SK-N-SH treated with all-trans-retinoic acid at 6 μM for 48 hours (cell line): Measurements from ENCODE around the gene TMEM120B.

Experiments used
- ATAC-seq: fragments of 200-7000 bp; cut with Tn5 transposase; 3 replicates; pipeline ENCODE4 v1.9.1; 2020; ENCODE audit warnings: mild to moderate bottlenecking, moderate library complexity
- ARNTL ChIP-seq: fragments of 450-650 bp; formaldehyde crosslinking; IDR thresholded peaks from 2 replicates; pipeline ENCODE4 v1.5.0; 2020; ENCODE audit warnings: low read depth, mild to moderate bottlenecking, moderate library complexity, borderline replicate concordance
- BACH2 ChIP-seq: fragments of 250-450 bp; sonication (Bioruptor Pico); IDR thresholded peaks from 2 replicates; pipeline ENCODE4 v1.9.0; 2021; ENCODE audit warnings: mild to moderate bottlenecking, borderline replicate concordance
- CSDC2 ChIP-seq: fragments of 250-450 bp; sonication (Bioruptor Pico); IDR thresholded peaks from 2 replicates; pipeline ENCODE4 v1.5.0; 2020; ENCODE audit warnings: mild to moderate bottlenecking, moderate library complexity
- ESRRG ChIP-seq: fragments of 250-450 bp; sonication (Bioruptor Pico); IDR thresholded peaks from 2 replicates; pipeline ENCODE4 v1.6.1; 2021; ENCODE audit warnings: mild to moderate bottlenecking
- GLIS3 ChIP-seq: fragments of 250-450 bp; sonication (Bioruptor Pico); IDR thresholded peaks from 2 replicates; pipeline ENCODE4 v1.5.0; 2020; ENCODE audit warnings: mild to moderate bottlenecking, moderate library complexity
- ISL1 ChIP-seq: fragments of 250-450 bp; sonication (Bioruptor Pico); IDR thresholded peaks from 2 replicates; pipeline ENCODE4 v2.1.2; 2022; ENCODE audit warnings: mild to moderate bottlenecking, moderate library complexity
- OSR1 ChIP-seq: fragments of 250-450 bp; sonication (Bioruptor Pico); IDR thresholded peaks from 2 replicates; pipeline ENCODE4 v1.8.0; 2022; ENCODE audit warnings: moderate library complexity, mild to moderate bottlenecking, inconsistent platforms
- PPARA ChIP-seq: fragments of 250-450 bp; sonication (Bioruptor Pico); IDR thresholded peaks from 2 replicates; pipeline ENCODE4 v1.5.0; 2020; ENCODE audit warnings: mild to moderate bottlenecking, borderline replicate concordance
- RARB ChIP-seq: fragments of 250-450 bp; sonication (Bioruptor Pico); IDR thresholded peaks from 2 replicates; pipeline ENCODE4 v1.8.0; 2021; ENCODE audit warnings: mild to moderate bottlenecking, moderate library complexity
- SNAI2 ChIP-seq: fragments of 250-450 bp; sonication (Bioruptor Pico); IDR thresholded peaks from 2 replicates; pipeline ENCODE4 v1.5.0; 2020; ENCODE audit warnings: mild to moderate bottlenecking, moderate library complexity
- TCF4 ChIP-seq: fragments of 250-450 bp; sonication (Bioruptor Pico); IDR thresholded peaks from 2 replicates; pipeline ENCODE4 v1.8.0; 2021; ENCODE audit warnings: mild to moderate bottlenecking, moderate library complexity, borderline replicate concordance
- TOX ChIP-seq: fragments of 250-450 bp; sonication (Bioruptor Pico); IDR thresholded peaks from 2 replicates; pipeline ENCODE4 v1.8.0; 2021; ENCODE audit warnings: mild to moderate bottlenecking, moderate library complexity, borderline replicate concordance
- ZNF565 ChIP-seq: fragments of 450-650 bp; formaldehyde crosslinking; conservative IDR thresholded peaks from 2 replicates; pipeline ENCODE4 v1.5.0; 2020; ENCODE audit warnings: low read depth, mild to moderate bottlenecking, moderate library complexity
- ZNF8 ChIP-seq: fragments of 450-650 bp; formaldehyde crosslinking; IDR thresholded peaks from 2 replicates; pipeline ENCODE4 v1.5.0; 2020; ENCODE audit warnings: mild to moderate bottlenecking, moderate library complexity
- TF ChIP-seq, protein P1 (sequence below): fragments of 250-450 bp; sonication (Bioruptor Pico); IDR thresholded peaks from 2 replicates; pipeline ENCODE4 v1.5.1; 2021; ENCODE audit warnings: mild to moderate bottlenecking, moderate library complexity
- TF ChIP-seq, protein P2 (sequence below): fragments of 250-450 bp; sonication (Bioruptor Pico); IDR thresholded peaks from 2 replicates; pipeline ENCODE4 v1.5.0; 2020; ENCODE audit warnings: mild to moderate bottlenecking, moderate library complexity
- TF ChIP-seq, protein P3 (sequence below): fragments of 250-450 bp; sonication (Bioruptor Pico); IDR thresholded peaks from 2 replicates; pipeline ENCODE4 v1.5.1; 2020; ENCODE audit warnings: low read depth, mild to moderate bottlenecking, moderate library complexity
- TF ChIP-seq, protein P4 (sequence below): fragments of 250-450 bp; sonication (Bioruptor Pico); IDR thresholded peaks from 2 replicates; pipeline ENCODE4 v1.8.0; 2021; ENCODE audit warnings: low read depth, mild to moderate bottlenecking, moderate library complexity, borderline replicate concordance
- TF ChIP-seq, protein P5 (sequence below): fragments of 250-450 bp; sonication (Bioruptor Pico); IDR thresholded peaks from 2 replicates; pipeline ENCODE4 v1.8.0; 2020; ENCODE audit warnings: mild to moderate bottlenecking, moderate library complexity, borderline replicate concordance

The TMEM120B gene

DNA sequence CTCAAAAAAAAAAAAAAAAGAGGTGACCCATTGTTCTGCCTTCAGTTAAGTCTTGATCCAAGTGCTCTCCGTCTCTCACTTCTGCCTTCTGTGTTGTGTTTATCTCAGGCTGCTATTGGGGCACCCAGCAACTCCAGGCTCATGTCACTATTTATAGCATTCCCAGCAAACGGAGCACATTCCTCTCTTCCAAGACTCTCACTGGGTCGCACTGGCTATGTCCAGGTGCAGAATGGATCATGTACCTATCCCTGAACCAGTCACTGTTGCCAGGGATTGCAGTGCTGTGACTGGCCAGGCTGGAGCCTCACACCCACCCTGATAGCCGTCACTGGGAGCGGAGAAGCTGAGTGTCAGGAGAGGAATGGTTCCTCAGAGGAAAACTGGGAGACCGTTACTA is 49.7 kb downstream of the TMEM120B start (continued):
- TF ChIP-seq, protein P1, sequence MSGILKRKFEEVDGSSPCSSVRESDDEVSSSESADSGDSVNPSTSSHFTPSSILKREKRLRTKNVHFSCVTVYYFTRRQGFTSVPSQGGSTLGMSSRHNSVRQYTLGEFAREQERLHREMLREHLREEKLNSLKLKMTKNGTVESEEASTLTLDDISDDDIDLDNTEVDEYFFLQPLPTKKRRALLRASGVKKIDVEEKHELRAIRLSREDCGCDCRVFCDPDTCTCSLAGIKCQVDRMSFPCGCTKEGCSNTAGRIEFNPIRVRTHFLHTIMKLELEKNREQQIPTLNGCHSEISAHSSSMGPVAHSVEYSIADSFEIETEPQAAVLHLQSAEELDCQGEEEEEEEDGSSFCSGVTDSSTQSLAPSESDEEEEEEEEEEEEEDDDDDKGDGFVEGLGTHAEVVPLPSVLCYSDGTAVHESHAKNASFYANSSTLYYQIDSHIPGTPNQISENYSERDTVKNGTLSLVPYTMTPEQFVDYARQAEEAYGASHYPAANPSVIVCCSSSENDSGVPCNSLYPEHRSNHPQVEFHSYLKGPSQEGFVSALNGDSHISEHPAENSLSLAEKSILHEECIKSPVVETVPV (CRISPR knock-in tag) = no peak
- TF ChIP-seq ZNF8 (CRISPR knock-in tag) = no peak
- TF ChIP-seq, all 23 proteins: peak for 0

DNA sequence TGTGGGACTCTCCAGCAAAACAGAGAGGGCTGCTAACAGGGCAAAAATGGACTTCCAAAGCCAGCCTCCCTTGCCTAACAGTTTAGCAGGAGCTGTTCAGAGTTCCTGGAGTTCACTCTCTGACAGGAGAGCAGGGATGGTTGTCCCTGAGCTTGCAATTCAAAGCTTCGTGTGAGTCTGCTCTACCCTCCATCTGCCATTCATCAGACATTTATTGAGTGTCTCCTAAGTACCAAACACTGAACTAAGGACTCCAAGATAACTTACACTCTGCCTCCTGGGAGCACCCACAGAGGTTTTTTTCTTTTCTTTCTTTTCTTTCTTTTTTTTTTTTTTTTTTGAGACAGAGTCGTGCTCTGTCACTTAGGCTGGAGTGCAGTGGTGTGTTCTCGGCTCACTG is 52.3 kb downstream of the TMEM120B start:
- TF ChIP-seq, protein P2, sequence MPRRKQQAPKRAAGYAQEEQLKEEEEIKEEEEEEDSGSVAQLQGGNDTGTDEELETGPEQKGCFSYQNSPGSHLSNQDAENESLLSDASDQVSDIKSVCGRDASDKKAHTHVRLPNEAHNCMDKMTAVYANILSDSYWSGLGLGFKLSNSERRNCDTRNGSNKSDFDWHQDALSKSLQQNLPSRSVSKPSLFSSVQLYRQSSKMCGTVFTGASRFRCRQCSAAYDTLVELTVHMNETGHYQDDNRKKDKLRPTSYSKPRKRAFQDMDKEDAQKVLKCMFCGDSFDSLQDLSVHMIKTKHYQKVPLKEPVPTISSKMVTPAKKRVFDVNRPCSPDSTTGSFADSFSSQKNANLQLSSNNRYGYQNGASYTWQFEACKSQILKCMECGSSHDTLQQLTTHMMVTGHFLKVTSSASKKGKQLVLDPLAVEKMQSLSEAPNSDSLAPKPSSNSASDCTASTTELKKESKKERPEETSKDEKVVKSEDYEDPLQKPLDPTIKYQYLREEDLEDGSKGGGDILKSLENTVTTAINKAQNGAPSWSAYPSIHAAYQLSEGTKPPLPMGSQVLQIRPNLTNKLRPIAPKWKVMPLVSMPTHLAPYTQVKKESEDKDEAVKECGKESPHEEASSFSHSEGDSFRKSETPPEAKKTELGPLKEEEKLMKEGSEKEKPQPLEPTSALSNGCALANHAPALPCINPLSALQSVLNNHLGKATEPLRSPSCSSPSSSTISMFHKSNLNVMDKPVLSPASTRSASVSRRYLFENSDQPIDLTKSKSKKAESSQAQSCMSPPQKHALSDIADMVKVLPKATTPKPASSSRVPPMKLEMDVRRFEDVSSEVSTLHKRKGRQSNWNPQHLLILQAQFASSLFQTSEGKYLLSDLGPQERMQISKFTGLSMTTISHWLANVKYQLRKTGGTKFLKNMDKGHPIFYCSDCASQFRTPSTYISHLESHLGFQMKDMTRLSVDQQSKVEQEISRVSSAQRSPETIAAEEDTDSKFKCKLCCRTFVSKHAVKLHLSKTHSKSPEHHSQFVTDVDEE (CRISPR knock-in tag) = no peak
- TF ChIP-seq GLIS3 (CRISPR knock-in tag) (no peak), ZNF565 (CRISPR knock-in tag) (no peak)
- ATAC-seq = no peak

DNA sequence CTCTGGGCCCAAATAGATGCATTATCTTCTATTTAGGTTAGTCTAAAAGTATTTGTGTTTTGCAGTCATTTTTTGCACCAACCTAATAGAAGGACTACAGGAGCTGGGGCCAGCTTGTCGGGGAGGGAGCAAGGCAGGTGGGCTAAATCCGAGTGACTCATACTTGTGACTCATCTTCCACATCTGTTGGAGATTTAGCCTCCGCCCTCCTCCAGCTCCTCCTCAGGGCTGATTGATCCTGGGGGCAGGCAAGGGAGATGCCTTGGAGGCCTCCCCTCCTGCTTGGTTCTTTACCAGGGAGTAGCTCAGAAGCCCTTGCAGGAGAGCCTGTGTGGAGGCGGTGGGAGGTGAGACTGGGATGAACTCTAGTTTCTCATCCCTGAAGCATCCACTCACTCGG is 53.0 kb downstream of the TMEM120B start:
- ATAC-seq = peak; percentile 80
- TF ChIP-seq TCF4 (CRISPR knock-in tag) (no peak), ESRRG (CRISPR knock-in tag) (no peak), BACH2 (CRISPR knock-in tag) (no peak), SNAI2 (CRISPR knock-in tag) (no peak), PPARA (CRISPR knock-in tag) (no peak), TOX (CRISPR knock-in tag) (no peak), GLIS3 (CRISPR knock-in tag) (no peak), ISL1 (CRISPR knock-in tag) (no peak), ARNTL (CRISPR knock-in tag) (no peak), OSR1 (no peak), CSDC2 (CRISPR knock-in tag) (no peak), RARB (CRISPR knock-in tag) (no peak), ZNF8 (CRISPR knock-in tag) (no peak)
- TF ChIP-seq, protein P3, sequence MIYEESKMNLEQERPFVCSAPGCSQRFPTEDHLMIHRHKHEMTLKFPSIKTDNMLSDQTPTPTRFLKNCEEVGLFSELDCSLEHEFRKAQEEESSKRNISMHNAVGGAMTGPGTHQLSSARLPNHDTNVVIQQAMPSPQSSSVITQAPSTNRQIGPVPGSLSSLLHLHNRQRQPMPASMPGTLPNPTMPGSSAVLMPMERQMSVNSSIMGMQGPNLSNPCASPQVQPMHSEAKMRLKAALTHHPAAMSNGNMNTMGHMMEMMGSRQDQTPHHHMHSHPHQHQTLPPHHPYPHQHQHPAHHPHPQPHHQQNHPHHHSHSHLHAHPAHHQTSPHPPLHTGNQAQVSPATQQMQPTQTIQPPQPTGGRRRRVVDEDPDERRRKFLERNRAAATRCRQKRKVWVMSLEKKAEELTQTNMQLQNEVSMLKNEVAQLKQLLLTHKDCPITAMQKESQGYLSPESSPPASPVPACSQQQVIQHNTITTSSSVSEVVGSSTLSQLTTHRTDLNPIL (CRISPR knock-in tag) = no peak
- TF ChIP-seq, protein P4, sequence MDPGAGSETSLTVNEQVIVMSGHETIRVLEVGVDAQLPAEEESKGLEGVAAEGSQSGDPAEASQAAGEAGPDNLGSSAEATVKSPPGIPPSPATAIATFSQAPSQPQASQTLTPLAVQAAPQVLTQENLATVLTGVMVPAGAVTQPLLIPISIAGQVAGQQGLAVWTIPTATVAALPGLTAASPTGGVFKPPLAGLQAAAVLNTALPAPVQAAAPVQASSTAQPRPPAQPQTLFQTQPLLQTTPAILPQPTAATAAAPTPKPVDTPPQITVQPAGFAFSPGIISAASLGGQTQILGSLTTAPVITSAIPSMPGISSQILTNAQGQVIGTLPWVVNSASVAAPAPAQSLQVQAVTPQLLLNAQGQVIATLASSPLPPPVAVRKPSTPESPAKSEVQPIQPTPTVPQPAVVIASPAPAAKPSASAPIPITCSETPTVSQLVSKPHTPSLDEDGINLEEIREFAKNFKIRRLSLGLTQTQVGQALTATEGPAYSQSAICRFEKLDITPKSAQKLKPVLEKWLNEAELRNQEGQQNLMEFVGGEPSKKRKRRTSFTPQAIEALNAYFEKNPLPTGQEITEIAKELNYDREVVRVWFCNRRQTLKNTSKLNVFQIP (CRISPR knock-in tag) = no peak
- TF ChIP-seq, protein P2 (CRISPR knock-in tag) = no peak
- TF ChIP-seq, protein P5, sequence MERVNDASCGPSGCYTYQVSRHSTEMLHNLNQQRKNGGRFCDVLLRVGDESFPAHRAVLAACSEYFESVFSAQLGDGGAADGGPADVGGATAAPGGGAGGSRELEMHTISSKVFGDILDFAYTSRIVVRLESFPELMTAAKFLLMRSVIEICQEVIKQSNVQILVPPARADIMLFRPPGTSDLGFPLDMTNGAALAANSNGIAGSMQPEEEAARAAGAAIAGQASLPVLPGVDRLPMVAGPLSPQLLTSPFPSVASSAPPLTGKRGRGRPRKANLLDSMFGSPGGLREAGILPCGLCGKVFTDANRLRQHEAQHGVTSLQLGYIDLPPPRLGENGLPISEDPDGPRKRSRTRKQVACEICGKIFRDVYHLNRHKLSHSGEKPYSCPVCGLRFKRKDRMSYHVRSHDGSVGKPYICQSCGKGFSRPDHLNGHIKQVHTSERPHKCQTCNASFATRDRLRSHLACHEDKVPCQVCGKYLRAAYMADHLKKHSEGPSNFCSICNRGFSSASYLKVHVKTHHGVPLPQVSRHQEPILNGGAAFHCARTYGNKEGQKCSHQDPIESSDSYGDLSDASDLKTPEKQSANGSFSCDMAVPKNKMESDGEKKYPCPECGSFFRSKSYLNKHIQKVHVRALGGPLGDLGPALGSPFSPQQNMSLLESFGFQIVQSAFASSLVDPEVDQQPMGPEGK (CRISPR knock-in tag) = no peak
